Activated CD8-positive, alpha-beta memory T cell treated with anti-CD3 and anti-CD28 coated beads, Interleukin-2, amount 50 U/mL, for 24 hours (primary cell): Measurements from ENCODE around the gene UGCG.
"Not testable (repeated sequence)": the region's sequence is repeated elsewhere in the genome, so short reads cannot be mapped to it uniquely, and the experiment has no call there.

Source experiments
- DNase-seq: peaks from one replicate; pipeline ENCODE4 v3.0.0-alpha.2; 2020; ENCODE audit errors: extremely low read depth

The UGCG gene

DNA sequence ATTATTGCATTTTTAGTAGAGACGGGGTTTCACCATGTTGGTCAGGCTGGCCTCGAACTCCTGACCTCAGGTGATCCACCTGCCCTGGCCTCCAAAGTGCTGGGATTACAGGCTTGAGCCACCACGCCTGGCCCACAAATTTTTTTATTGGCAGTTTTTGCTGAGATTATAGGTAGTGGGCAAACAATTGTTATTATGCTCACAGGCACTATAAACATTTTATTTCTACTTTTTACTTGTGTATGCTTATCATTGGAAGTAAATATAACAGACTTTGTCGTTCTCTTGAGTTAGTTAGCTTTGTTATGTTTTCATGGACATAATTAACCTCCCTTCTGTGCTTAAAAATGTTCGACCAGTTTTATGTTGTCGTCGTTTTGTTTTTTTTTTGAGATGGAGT, 23.9 kb downstream of the UGCG start:
- DNase-seq, result no peak

- no peak for DNase-seq
Measured at GRCh38 chr9:111922324-111923013, 25.9 kb downstream of the UGCG start.

DNA sequence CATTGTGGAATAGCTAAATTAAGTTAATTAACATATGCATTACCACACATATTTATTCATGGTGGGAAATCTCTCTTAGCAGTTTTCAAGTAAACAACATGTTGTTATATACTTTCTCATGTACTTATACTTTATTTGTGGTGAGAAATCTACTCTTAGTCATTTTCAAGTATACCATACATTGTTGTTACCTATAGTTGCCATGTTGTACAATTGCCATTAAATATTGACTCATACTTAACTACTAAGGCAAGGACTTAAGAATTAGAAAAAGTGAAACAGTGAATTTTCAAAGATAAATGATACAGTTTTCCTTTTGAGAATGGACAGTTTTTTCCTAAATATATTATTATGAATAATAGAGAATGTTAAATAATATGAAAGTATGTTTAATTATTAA, 27.7 kb downstream of the UGCG start:
- DNase-seq, result no peak

DNA sequence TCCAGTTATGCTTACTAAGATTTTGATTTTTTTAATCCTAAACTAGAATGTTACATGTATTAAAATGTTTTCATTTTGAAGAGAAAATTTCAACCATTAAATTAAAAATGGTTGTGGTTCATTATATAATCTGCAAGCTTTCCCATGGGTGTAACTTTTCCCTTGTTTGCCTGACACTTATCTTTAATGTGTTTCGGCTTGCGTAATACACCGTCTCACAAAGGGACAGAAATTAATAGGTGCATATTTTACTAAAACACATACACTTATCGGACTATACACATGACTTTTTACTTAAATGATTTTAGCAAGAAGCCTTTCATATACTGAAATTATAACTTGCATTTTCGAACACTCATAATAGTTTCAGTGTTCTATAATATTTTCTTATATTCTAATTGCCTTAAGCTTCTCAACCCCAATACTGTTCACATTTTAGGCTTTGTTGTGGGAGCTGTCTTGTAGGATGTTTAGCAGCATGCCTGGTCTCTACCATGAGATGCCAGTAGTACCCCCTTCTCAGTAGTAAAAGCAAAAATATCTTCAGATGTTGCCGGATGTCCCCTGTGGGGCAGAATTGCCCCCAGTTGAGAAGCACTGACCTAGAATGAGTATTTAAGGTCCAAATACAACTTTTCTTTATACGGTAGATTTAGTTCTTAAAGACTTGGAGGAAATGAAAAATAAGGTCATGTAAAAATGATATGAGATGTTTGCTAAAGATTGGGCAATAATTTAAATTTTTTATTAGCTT, 28.6 kb downstream of the UGCG start:
- DNase-seq, result no peak

DNA sequence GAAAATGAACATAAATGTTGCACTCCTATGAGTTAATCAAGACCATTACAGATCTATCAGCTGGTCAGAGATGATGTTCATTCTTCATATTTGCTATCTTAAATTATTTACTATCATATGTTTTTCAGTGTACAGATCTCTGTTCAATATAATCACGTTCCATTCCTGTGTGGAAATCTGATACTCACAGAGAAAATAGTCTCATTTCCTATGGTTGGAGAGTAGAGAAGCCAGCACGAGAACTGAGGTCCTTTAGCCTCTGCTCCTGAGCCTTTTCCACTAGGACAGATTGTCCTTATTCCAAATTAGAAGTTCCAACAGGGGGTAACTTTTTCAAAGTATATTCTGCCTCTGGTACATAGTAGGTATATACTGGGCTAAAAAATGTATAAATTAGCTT, 29.2 kb downstream of the UGCG start:
- DNase-seq, result no peak

DNA sequence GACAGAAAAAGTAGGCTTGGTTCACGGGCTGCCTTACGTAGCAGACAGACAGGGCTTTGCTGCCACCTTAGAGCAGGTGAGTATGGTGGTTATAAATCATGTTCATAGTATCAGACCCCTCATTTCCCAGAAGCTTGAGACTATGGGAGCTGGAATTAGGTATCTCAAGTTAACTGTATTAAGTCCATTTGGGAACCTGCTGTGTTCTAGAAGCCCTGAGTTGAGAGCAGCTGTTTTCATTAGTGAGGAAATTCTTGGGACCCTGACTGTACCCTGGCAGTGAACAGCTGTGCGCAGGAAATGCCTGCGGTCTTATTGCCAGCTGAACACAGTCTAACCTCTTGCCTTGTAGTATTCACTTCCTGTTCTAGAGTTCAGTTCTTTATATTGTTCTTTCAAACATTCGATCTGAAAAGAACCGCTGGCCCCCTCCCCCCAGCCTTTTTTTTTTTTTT, 29.8 kb downstream of the UGCG start:
- DNase-seq, result no peak

DNA sequence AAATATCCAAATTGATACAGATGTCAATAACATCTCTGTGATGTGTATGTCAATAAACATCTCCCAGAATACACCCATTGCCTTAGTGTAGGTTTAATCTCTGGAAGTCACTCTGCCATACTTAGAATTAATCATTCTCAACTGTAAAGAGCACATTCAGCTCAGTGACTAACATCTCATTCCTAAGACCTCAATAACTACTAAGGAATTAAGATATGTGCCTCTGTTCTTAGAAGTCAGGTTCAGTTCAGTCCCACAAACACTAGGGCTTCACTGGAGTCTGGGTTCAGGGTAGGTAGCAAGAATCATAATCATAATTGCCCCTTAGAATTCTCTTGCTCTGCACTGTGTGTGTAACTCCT, 31.7 kb downstream of the UGCG start:
- DNase-seq, result no peak

DNA sequence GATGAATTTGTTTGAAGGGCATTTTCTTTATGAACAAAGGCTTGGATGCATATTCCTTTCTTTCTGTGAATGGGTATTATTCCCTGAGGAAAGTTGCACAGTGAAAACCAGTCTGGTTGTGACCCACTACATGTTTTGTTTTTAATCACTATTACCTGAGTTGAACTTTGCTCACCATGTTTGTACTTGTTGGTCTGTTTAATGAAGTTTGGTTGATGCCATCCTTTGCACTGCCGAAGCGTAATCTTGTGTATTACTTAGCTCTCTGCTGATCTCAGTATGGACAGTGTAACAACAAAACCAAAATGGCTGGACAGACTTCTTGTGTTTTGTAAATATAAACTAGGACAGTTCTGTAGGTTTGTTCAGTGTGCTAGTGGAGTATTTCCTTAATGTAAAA, 38.1 kb downstream of the UGCG start:
- no peak for DNase-seq

- DNase-seq, result no peak
Measured at GRCh38 chr9:111936391-111936790, 39.8 kb downstream of the UGCG start.

DNA sequence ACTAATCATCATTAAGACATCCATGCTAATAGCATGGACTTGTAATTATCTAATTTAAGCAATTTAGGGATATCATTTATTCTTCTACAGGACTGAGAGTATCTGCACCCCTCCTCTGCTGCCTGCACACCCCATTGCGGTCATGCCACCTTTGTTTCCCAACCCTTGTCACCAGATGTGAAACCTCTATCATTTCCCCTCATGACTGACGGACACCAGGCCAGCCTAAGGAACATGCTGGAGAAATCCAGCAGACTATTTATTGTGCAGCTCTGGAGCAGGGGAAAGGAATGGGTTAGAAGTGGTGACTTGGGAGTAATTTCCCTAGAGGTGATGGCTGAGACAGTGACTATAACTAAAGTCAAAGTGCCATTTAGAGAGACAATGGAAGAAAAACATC, 40.7 kb downstream of the UGCG start:
- no peak for DNase-seq

- DNase-seq, result peak; percentile 31
Measured at GRCh38 chr9:111937781-111938426, 41.3 kb downstream of the UGCG start.

- DNase-seq, result no peak
Measured at GRCh38 chr9:111938427-111938800, 41.8 kb downstream of the UGCG start.

GRCh38 chr9:111939322-111939721, 42.7 kb downstream of the UGCG start:
- no peak for DNase-seq

DNA sequence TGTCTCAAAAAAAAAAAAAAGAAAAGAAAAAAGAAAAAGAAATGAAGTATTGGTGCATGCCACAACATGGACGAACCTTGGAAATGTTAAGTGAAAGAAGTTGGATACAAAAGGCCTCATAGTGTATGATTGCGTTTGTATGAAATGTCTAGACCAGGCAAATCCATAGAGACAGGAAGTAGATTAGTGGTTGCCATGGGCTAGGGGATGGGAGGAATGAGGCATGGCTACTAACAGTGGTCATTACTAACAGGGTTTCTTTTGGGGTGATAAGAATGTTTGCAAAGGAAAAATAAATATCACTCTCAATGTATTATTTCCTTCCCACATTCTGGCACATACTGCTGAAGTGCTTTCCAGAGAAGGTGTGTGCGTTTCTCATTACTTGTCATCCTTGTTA, 44.1 kb downstream of the UGCG start:
- no peak for DNase-seq

- no peak for DNase-seq
Measured at GRCh38 chr9:111943200-111943599, 46.6 kb downstream of the UGCG start.

- no peak for DNase-seq
Measured at GRCh38 chr9:111943746-111944145, 47.1 kb downstream of the UGCG start.

- no peak for DNase-seq
Measured at GRCh38 chr9:111944241-111944866, 47.7 kb downstream of the UGCG start.

DNA sequence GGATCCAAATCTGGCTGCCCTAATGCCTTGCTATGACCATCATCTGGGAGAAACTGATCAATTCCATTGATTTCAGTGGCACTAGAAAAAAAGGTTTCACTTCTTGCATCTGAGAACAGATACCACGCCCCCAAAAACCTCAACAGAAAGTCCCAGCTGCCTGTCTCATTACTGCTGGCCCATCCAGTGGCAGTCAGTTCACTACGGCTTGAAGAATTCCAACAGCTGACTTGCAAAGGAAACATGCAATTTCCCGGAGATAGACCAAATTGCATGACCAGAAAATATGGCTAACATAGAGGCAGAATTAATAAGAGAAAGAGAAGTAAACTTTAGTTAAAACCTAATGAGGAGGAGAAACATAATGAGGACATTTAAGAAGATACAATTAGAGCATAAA, 48.6 kb downstream of the UGCG start:
- DNase-seq, result no peak

- not testable (repeated sequence) for DNase-seq
Measured at GRCh38 chr9:111948109-111948508, 51.5 kb downstream of the UGCG start.

DNA sequence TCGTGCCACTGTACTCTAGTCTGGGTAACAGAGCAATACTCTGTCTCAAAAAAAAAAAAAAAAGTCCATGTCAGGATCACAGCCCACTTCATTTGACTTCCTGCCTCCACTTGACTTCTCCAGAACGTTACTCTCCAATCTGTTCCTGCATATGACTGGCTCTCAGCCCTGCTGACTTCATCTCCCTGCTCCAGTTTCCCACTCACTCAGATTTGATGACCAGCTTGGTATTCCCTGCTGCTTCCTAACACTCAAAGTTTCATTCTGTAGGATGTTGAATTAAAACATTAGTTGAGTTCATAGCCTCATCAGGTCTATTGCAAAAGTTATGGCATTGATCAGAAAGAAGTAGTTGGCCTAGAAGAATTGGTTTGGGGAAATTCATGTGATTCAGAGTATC, 52.3 kb downstream of the UGCG start:
- DNase-seq, result no peak

DNA sequence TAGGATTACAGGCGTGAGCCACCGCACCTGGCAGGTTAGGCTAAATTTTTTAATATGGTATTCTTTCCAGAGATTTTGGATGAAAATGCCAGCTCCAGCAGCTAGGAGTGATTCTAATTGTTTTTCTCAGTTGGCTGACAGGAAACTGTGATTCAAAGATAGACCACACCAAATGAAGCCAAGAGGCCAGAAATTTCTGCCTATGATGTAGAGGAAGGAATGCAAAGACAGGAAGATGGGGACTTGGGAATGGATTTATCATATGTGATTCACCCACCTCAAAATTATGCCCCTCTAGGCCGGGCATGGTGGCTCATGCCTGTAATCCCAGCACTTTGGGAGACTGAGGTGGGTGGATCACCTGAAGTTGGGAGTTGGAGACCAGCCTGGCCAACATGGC, 53.3 kb downstream of the UGCG start:
- no peak for DNase-seq

DNA sequence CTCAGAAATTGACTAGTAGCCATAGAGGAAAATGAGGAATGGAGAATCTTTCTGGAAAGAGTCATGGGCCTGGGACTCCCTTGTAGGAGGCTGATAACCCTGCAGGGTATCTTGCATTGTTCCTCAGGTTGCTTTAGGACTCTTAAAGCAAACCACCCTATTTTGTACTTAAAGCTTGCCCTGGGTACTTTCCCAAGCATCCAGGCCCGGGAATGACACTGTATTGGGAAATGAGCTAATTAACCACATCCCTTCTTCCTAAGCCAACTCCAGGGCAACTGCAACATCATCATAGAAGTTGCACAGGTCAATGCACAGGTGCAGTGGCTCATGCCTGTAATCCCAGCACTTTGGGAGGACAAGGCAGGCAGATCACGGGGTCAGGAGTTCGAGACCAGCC, 55.9 kb downstream of the UGCG start:
- no peak for DNase-seq

DNA sequence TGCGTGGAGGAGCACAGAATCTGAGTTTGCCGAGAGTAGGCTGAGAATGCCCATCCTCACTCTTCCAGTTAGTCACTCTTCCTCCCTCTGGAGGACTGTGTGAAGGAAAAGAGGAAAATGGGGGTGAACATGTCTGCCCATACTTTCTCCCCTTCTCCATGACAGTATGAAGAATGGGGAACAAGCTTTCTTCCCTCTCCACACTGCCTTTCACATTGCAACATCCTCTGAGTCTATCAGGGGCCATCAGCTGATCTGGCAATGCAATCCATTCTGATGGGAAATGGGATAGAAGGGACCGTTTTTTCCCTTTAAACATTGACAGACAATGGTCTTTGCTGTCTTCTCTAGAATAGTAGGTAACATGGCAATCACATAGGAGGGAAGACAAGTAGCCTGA, 56.8 kb downstream of the UGCG start:
- DNase-seq, result no peak
